Measurements from ENCODE around the gene OARD1.
A peak's percentile ranks its signal among the peaks of the same experiment; 100 is the strongest.
"Not testable (repeated sequence)": the region's sequence is repeated elsewhere in the genome, so short reads cannot be mapped to it uniquely, and the experiment has no call there.

OARD1 gene

DNA sequence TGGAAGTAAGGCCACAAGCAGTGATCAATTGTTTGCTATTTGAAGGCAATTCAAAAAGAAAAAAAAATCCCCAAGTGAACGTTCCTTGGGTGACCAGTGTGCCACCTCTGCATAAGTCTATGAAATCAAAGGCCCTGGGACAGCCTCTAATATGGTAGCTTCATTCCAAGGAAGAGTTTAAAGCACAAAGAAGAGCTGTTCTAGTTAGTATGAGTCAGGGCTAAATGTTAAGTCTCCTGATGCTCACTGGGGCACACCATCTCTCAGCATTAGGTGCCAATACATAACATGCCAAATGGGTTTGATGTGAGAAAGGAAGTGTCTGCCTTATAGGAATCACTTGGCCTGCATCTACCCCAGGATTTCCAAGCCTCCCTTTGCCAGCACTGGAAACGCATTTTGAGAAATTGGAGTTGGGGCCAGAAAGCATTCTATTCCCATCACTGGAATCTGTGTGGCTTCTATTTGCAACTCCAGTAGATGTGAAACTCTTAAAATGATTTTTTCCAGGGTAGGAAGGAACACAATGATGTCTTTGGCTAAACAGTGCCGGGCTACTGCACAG lies 46.1 kb downstream of the OARD1 start:
- no peak for DNase-seq

DNA sequence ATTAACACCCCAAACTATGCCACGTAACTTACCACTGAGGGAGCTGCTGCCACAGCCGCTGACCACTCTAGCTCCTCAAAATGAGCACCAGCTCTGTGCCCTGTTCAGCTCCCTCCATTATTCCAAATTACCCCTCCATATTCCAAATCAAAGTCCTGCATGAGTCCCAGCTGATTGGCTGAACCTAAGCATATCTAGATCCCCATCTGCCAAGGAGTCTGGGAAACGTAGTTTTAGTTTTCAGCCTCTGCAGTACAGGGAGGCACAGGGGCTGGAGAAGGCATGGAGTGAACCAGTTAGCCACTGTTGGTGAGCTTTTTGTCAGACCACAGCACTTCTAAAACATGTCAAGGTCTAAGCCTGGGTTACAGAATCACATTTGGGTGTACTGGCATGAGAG lies 49.0 kb downstream of the OARD1 start:
- peak; percentile 10 for DNase-seq

DNA sequence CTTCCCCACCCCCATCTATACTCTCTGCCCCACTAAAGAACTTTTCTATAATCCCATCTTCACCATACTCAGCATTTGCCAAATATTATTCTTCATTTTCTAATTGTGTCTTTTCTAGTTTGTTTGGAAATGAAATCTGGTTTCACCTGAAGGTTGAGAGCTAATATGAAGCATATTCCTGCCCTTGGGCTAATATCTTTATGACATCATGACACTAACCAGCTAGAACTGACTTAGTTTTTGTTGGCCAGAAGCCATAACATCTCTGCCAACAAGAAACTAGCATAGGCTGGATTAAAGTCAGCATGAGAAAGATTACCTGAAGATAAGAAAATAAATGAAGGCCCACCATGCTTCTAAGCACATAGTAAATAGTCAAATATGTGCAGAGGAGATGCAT lies 49.9 kb downstream of the OARD1 start:
- DNase-seq = peak; percentile 22

DNA sequence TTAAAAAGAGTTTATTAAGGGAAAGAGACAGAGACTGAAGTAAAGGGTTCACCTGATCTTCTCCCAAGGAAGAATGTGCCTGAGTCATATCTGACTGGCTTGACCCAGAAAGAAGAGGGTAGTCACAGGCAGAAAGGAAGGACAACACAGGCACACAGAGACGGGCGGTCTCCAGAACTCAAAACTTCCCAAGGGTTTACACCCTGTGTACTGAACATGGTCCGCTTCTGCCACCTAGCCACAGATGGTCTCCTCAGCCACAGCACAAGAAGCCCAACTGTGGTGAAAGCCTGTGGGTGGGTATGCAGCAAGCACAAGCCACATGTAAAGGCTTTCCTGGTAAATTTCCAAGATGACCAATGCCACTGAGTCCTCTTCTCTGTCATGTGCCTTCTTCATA lies 50.3 kb downstream of the OARD1 start:
- no peak for DNase-seq

DNA sequence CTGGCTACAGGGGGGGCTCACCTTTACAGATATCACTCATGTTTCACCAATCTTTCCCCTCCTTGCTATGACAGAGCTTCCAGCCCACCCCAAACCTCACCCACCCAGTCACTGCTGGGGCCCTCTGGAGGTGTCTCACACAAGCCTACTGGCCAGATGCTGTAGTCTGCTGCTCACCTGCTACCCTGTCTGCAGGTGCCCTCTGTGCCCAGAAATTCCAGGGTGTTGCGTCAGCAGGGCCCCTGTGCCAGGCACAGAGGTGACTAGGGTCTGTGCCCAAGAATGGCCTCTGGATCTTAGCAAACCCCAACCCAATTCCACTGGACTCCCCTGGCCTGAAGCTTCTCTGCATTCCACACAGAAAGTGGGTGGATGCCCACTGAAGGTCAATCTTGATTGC lies 54.5 kb downstream of the OARD1 start:
- no peak for DNase-seq

DNA sequence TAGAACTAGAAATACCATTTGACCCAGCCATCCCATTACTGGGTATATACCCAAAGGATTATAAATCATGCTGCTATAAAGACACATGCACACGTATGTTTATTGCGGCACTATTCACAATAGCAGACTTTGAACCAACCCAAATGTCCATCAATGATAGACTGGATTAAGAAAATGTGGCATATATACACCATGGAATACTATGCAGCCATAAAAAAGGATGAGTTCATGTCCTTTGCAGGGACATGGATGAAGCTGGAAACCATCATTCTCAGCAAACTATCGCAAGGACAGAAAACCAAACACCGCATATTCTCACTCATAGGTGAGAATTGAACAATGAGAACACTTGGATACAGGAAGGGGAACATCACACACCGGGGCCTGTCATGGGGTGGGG lies 56.3 kb downstream of the OARD1 start:
- not testable (repeated sequence) for DNase-seq

DNA sequence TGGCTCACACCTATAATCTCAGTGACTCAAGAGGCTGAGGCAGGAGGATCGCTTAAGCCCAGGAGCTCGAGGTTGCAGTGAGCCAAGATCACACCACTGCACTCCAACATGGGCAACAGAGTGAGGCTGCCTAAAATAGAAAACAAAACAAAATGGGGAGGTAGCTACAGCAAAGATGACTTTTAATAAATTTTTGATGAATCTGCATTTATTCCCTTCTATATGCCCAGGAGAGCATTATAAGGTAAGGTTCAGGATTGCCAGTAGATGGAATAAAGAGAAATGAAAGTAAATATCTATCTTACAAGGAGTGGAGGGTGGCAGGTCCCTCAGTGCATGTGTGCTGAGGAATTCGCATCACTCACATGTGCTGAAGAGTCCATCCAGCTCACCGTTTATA lies 57.4 kb downstream of the OARD1 start:
- DNase-seq = no peak
